Breast epithelium (tissue), 3 donors: ENCODE measurements around the gene ABHD11.

ENCODE experiments used
- POLR2A ChIP-seq: fragments of 450-650 bp; IDR thresholded peaks from one replicate; pipeline ENCODE4 v1.6.1; 2016; ENCODE audit warnings: antibody characterized with exemption, mild to moderate bottlenecking, moderate library complexity
- POLR2AphosphoS5 ChIP-seq, 3 donors: sonication (generic); formaldehyde crosslinking; IDR thresholded peaks; one replicate each; pipeline ENCODE4 v1.6.1; 2017; ENCODE audit warnings: antibody characterized with exemption in 3 of 3
- TF ChIP-seq, protein P1 (sequence below), 3 donors: fragments of 450-650 bp; IDR thresholded peaks; one replicate each; pipeline ENCODE4 v1.5.1; 2016 to 2017; ENCODE audit warnings: antibody characterized with exemption in 3 of 3, mild to moderate bottlenecking in 3 of 3, moderate library complexity in 3 of 3

DNA sequence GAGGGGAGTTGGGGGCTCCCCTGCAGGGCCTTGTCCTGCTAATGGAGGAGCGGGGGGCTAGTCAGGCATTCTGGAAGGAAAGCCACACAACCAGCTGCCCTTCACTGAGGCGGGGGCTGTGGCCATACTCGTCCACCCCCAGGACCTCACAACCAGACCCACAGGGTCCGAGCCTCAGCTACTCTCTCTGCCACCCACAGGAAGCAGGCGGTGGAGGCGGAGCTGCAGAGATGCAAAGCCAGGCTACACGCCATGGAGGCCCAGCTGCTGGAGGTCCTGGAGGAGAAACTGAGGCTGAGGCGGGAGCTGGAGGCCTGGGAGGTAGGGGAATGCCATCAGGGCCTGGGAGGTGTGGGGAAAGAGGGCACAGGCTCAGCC, 3.1 kb downstream of the ABHD11 start:
- TF ChIP-seq, protein P1, sequence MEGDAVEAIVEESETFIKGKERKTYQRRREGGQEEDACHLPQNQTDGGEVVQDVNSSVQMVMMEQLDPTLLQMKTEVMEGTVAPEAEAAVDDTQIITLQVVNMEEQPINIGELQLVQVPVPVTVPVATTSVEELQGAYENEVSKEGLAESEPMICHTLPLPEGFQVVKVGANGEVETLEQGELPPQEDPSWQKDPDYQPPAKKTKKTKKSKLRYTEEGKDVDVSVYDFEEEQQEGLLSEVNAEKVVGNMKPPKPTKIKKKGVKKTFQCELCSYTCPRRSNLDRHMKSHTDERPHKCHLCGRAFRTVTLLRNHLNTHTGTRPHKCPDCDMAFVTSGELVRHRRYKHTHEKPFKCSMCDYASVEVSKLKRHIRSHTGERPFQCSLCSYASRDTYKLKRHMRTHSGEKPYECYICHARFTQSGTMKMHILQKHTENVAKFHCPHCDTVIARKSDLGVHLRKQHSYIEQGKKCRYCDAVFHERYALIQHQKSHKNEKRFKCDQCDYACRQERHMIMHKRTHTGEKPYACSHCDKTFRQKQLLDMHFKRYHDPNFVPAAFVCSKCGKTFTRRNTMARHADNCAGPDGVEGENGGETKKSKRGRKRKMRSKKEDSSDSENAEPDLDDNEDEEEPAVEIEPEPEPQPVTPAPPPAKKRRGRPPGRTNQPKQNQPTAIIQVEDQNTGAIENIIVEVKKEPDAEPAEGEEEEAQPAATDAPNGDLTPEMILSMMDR (IDR thresholded peaks at IDR 0.05) = no peak
- no peak for TF ChIP-seq POLR2A
- TF ChIP-seq POLR2AphosphoS5 (IDR thresholded peaks at IDR 0.05) = no peak
